Measurements from ENCODE around the gene HIPK1.

The HIPK1 gene

DNA sequence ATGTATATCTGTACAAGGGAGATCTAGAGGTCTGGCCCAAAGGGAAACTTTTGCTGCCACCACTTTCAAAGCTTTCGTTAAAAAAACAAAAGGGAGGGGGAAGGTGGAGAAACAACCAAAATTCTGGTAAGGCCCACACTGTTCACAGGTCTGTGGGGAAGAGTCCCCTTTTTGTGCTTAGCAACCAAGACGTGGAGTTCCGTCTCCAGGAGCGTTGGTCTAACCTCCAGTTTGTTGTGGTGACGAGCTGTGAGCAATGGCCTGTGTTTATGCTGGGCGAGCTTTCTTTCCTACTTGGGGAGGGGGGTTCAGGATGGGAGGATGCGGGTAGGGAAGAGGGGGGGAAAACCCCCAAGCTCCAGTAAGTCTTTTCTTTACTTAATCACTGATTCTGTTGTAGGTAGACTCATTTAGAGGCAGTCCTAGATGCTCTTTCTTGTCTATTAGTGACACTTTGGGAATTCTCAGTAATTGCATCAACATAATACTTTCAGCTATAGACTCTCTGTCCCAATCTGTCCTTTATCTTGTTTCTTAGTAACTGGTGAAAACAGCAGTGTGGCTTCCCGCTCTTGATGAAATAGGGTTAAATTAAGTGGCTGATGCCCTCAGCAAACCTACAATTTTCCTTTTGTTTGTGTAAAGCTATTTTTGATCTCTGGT is 1.5 kb downstream of the HIPK1 start:
- H3K4me3 ChIP-seq (ENCODE audit: insufficient read depth, low read depth, low read length): peak overlapping the region; percentile 82
- no peaks in the 10 kb centered on the region for H3K36me3 ChIP-seq (ENCODE audit: control insufficient read depth, insufficient read depth, low read length)
- 10 to 11% methylated on average over 7 to 8 of the region's 8 CpGs for WGBS, 2 experiments
- peaks cover 16% of the 10 kb centered on the region for H3K4me1 ChIP-seq (ENCODE audit: control insufficient read depth, insufficient read depth, low read length)
- no peak overlapping the region for H3K27ac ChIP-seq (ENCODE audit: insufficient read depth, low read depth, low read length, poor library complexity, severe bottlenecking)
- no peaks in the 10 kb centered on the region for H3K9me3 ChIP-seq (ENCODE audit: control insufficient read depth, low read length)
- H3K27me3 ChIP-seq (ENCODE audit: control insufficient read depth, insufficient read depth, low read length, poor library complexity, severe bottlenecking): no peaks in the 10 kb centered on the region

DNA sequence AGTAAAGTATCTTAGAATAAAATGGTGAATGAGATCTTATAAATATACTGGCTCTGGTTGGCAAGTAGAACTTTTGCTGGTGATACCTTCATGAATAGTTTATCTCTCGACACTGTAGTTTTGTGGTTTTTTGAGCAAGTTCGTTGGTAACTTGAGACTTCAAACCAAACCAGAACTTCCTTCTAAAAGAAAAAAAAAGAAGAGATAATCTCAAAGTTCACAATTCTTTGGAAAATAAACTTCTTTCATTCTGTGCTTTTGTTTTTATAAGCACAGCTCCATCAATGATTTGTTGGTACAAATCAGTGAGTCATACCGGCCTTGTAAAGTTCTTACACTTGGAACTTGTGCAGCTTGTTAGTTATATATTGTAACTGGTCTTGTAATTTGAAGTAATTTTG is 2.3 kb downstream of the HIPK1 start:
- H3K9me3 ChIP-seq (ENCODE audit: control insufficient read depth, low read length): no peaks in the 10 kb centered on the region
- H3K4me3 ChIP-seq (ENCODE audit: insufficient read depth, low read depth, low read length): no peak overlapping the region
- H3K4me1 ChIP-seq (ENCODE audit: control insufficient read depth, insufficient read depth, low read length): peaks cover 16% of the 10 kb centered on the region
- 84 to 90% methylated on average over 3 of the region's 3 CpGs for WGBS, 2 experiments
- no peak overlapping the region for H3K27ac ChIP-seq (ENCODE audit: insufficient read depth, low read depth, low read length, poor library complexity, severe bottlenecking)
- no peaks in the 10 kb centered on the region for H3K27me3 ChIP-seq (ENCODE audit: control insufficient read depth, insufficient read depth, low read length, poor library complexity, severe bottlenecking)
- no peaks in the 10 kb centered on the region for H3K36me3 ChIP-seq (ENCODE audit: control insufficient read depth, insufficient read depth, low read length)

DNA sequence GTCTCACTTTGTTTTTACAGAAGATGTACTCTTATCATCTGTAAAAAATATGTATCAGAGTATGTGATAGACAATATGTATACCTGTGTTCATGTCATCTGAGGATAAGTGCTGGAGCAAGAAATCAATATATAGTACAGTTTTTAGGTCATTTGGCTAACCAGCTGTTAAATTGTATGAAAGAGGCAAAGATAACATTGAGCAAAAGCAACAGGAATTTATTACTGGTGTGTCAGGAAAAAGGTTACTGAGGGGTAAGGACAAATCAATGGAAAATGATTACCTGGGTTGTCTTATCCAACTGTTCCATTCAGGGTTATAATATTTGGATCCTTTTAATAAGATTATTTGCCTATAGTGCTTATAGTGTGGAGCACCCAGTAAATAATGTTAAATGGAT is 4.9 kb downstream of the HIPK1 start:
- Histone ChIP-seq H3K36me3 (ENCODE audit: control insufficient read depth, insufficient read depth, low read length) (no peaks in the 10 kb centered on the region), H3K27me3 (ENCODE audit: control insufficient read depth, insufficient read depth, low read length, poor library complexity, severe bottlenecking) (no peaks in the 10 kb centered on the region), H3K4me1 (ENCODE audit: control insufficient read depth, insufficient read depth, low read length) (peaks cover 16% of the 10 kb centered on the region), H3K4me3 (ENCODE audit: insufficient read depth, low read depth, low read length) (no peak overlapping the region), H3K27ac (ENCODE audit: insufficient read depth, low read depth, low read length, poor library complexity, severe bottlenecking) (no peak overlapping the region), H3K9me3 (ENCODE audit: control insufficient read depth, low read length) (no peaks in the 10 kb centered on the region)

DNA sequence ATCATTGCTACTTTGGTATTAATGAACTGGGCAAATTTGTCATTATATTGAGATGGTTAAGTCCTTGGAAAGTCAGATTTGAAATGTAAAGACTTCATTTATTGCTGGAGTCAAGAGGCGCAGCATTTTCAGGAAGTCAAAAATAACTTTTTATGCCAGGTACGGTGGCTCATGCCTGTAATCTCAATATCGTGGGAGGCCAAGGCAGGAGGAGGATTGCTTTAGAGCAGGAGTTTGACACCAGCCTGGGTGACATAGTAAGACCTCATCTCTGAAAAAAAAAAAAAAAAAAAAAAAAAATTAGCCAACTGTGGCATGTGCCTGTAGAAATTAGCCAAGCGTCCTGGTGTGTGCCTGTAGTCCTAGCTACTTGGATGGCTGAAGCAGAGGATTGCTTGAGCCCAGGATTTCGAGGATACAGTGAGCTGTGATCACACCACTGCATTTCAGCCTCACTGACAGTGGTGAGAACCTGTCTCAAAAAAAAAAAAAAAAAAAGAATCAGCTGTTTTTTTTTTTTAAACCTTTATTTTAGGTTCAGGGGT is 5.5 kb downstream of the HIPK1 start:
- peaks cover 16% of the 10 kb centered on the region for H3K4me1 ChIP-seq (ENCODE audit: control insufficient read depth, insufficient read depth, low read length)
- H3K36me3 ChIP-seq (ENCODE audit: control insufficient read depth, insufficient read depth, low read length): no peaks in the 10 kb centered on the region
- no peaks in the 10 kb centered on the region for H3K27me3 ChIP-seq (ENCODE audit: control insufficient read depth, insufficient read depth, low read length, poor library complexity, severe bottlenecking)
- H3K9me3 ChIP-seq (ENCODE audit: control insufficient read depth, low read length): no peaks in the 10 kb centered on the region
- H3K27ac ChIP-seq (ENCODE audit: insufficient read depth, low read depth, low read length, poor library complexity, severe bottlenecking): no peak overlapping the region
- no peak overlapping the region for H3K4me3 ChIP-seq (ENCODE audit: insufficient read depth, low read depth, low read length)
- WGBS, 2 experiments: 93 to 95% methylated on average over 5 of the region's 5 CpGs

GRCh38 chr1:113935176-113935575 is 6.1 kb downstream of the HIPK1 start:
- WGBS, 2 experiments: 87 to 96% methylated on average over 1 of the region's 1 CpG
- H3K4me1 ChIP-seq (ENCODE audit: control insufficient read depth, insufficient read depth, low read length): peaks cover 16% of the 10 kb centered on the region
- H3K36me3 ChIP-seq (ENCODE audit: control insufficient read depth, insufficient read depth, low read length): no peaks in the 10 kb centered on the region
- H3K9me3 ChIP-seq (ENCODE audit: control insufficient read depth, low read length): no peaks in the 10 kb centered on the region
- no peak overlapping the region for H3K27ac ChIP-seq (ENCODE audit: insufficient read depth, low read depth, low read length, poor library complexity, severe bottlenecking)
- no peaks in the 10 kb centered on the region for H3K27me3 ChIP-seq (ENCODE audit: control insufficient read depth, insufficient read depth, low read length, poor library complexity, severe bottlenecking)
- no peak overlapping the region for H3K4me3 ChIP-seq (ENCODE audit: insufficient read depth, low read depth, low read length)

- H3K9me3 ChIP-seq (ENCODE audit: control insufficient read depth, low read length): no peaks in the 10 kb centered on the region
- peaks cover 6% of the 10 kb centered on the region for H3K36me3 ChIP-seq (ENCODE audit: control insufficient read depth, insufficient read depth, low read length)
- peaks cover 10% of the 10 kb centered on the region for H3K4me1 ChIP-seq (ENCODE audit: control insufficient read depth, insufficient read depth, low read length)
- no peak overlapping the region for H3K4me3 ChIP-seq (ENCODE audit: insufficient read depth, low read depth, low read length)
- H3K27me3 ChIP-seq (ENCODE audit: control insufficient read depth, insufficient read depth, low read length, poor library complexity, severe bottlenecking): no peaks in the 10 kb centered on the region
- WGBS, 2 experiments: 100% methylated on average over 1 of the region's 1 CpG
- no peak overlapping the region for H3K27ac ChIP-seq (ENCODE audit: insufficient read depth, low read depth, low read length, poor library complexity, severe bottlenecking)
Measured at GRCh38 chr1:113935970-113936369, 6.8 kb downstream of the HIPK1 start.

GRCh38 chr1:113937146-113937545 is 8.0 kb downstream of the HIPK1 start:
- H3K36me3 ChIP-seq (ENCODE audit: control insufficient read depth, insufficient read depth, low read length): peaks cover 6% of the 10 kb centered on the region
- H3K9me3 ChIP-seq (ENCODE audit: control insufficient read depth, low read length): no peaks in the 10 kb centered on the region
- H3K4me3 ChIP-seq (ENCODE audit: insufficient read depth, low read depth, low read length): no peak overlapping the region
- peaks cover under 1% of the 10 kb centered on the region for H3K4me1 ChIP-seq (ENCODE audit: control insufficient read depth, insufficient read depth, low read length)
- H3K27ac ChIP-seq (ENCODE audit: insufficient read depth, low read depth, low read length, poor library complexity, severe bottlenecking): no peak overlapping the region
- 92 to 100% methylated on average over 1 of the region's 1 CpG for WGBS, 2 experiments
- no peaks in the 10 kb centered on the region for H3K27me3 ChIP-seq (ENCODE audit: control insufficient read depth, insufficient read depth, low read length, poor library complexity, severe bottlenecking)

GRCh38 chr1:113938192-113938591 is 9.1 kb downstream of the HIPK1 start:
- H3K9me3 ChIP-seq (ENCODE audit: control insufficient read depth, low read length): no peaks in the 10 kb centered on the region
- peaks cover 7% of the 10 kb centered on the region for H3K36me3 ChIP-seq (ENCODE audit: control insufficient read depth, insufficient read depth, low read length)
- H3K27ac ChIP-seq (ENCODE audit: insufficient read depth, low read depth, low read length, poor library complexity, severe bottlenecking): no peak overlapping the region
- 69 to 71% methylated on average over 5 of the region's 5 CpGs for WGBS, 2 experiments
- H3K4me1 ChIP-seq (ENCODE audit: control insufficient read depth, insufficient read depth, low read length): no peaks in the 10 kb centered on the region
- no peaks in the 10 kb centered on the region for H3K27me3 ChIP-seq (ENCODE audit: control insufficient read depth, insufficient read depth, low read length, poor library complexity, severe bottlenecking)
- no peak overlapping the region for H3K4me3 ChIP-seq (ENCODE audit: insufficient read depth, low read depth, low read length)

DNA sequence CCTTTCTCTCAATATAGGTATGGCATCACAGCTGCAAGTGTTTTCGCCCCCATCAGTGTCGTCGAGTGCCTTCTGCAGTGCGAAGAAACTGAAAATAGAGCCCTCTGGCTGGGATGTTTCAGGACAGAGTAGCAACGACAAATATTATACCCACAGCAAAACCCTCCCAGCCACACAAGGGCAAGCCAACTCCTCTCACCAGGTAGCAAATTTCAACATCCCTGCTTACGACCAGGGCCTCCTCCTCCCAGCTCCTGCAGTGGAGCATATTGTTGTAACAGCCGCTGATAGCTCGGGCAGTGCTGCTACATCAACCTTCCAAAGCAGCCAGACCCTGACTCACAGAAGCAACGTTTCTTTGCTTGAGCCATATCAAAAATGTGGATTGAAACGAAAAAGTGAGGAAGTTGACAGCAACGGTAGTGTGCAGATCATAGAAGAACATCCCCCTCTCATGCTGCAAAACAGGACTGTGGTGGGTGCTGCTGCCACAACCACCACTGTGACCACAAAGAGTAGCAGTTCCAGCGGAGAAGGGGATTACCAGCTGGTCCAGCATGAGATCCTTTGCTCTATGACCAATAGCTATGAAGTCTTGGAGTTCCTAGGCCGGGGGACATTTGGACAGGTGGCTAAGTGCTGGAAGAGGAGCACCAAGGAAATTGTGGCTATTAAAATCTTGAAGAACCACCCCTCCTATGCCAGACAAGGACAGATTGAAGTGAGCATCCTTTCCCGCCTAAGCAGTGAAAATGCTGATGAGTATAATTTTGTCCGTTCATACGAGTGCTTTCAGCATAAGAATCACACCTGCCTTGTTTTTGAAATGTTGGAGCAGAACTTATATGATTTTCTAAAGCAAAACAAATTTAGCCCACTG is 11.5 kb downstream of the HIPK1 start:
- Histone ChIP-seq H3K4me3 (ENCODE audit: insufficient read depth, low read depth, low read length) (no peak overlapping the region), H3K27ac (ENCODE audit: insufficient read depth, low read depth, low read length, poor library complexity, severe bottlenecking) (no peak overlapping the region), H3K9me3 (ENCODE audit: control insufficient read depth, low read length) (no peaks in the 10 kb centered on the region), H3K36me3 (ENCODE audit: control insufficient read depth, insufficient read depth, low read length) (peaks cover 14% of the 10 kb centered on the region), H3K4me1 (ENCODE audit: control insufficient read depth, insufficient read depth, low read length) (no peaks in the 10 kb centered on the region), H3K27me3 (ENCODE audit: control insufficient read depth, insufficient read depth, low read length, poor library complexity, severe bottlenecking) (no peaks in the 10 kb centered on the region)
- 90 to 93% methylated on average over 16 of the region's 16 CpGs for whole genome bisulfite sequencing, 2 experiments

DNA sequence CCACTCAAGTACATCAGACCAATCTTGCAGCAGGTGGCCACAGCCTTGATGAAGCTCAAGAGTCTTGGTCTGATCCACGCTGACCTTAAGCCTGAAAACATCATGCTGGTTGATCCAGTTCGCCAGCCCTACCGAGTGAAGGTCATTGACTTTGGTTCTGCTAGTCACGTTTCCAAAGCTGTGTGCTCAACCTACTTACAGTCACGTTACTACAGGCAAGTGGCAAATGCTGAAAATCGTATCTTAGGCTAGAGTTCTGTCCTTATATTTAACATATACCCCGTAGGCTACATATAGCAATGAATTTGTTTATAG is 12.1 kb downstream of the HIPK1 start:
- Histone ChIP-seq H3K4me3 (ENCODE audit: insufficient read depth, low read depth, low read length) (no peak overlapping the region), H3K27me3 (ENCODE audit: control insufficient read depth, insufficient read depth, low read length, poor library complexity, severe bottlenecking) (no peaks in the 10 kb centered on the region), H3K4me1 (ENCODE audit: control insufficient read depth, insufficient read depth, low read length) (peaks cover 4% of the 10 kb centered on the region), H3K36me3 (ENCODE audit: control insufficient read depth, insufficient read depth, low read length) (peaks cover 14% of the 10 kb centered on the region), H3K9me3 (ENCODE audit: control insufficient read depth, low read length) (no peaks in the 10 kb centered on the region), H3K27ac (ENCODE audit: insufficient read depth, low read depth, low read length, poor library complexity, severe bottlenecking) (no peak overlapping the region)
- 94 to 96% methylated on average over 6 to 7 of the region's 7 CpGs for WGBS, 2 experiments

All from ectodermal cell (in vitro differentiated cells).